Fibroblast of lung (primary cell): ENCODE data around the gene FAM25C.
"Not testable (repeated sequence)": the region's sequence is repeated elsewhere in the genome, so short reads cannot be mapped to it uniquely, and the experiment has no call there.

ENCODE experiments used
- CTCF ChIP-seq, 2 donors: IDR thresholded peaks in 1 of 2; conservative IDR thresholded peaks in 1 of 2; 1 replicate in 1 of 2; 2 replicates in 1 of 2; pipeline ENCODE4 v1.5.1; 2011 to 2012; ENCODE audit warnings: low read length in 2 of 2, control low read depth in 1 of 2, inconsistent platforms in 1 of 2, low read depth in 1 of 2, mild to moderate bottlenecking in 1 of 2
- EZH2 ChIP-seq: IDR thresholded peaks from 2 replicates; pipeline ENCODE4 v1.5.1; 2012; ENCODE audit warnings: low read length, control low read depth, mild to moderate bottlenecking; ENCODE audit errors: missing control alignments

- not testable (repeated sequence) for TF ChIP-seq EZH2; CTCF (conservative IDR thresholded peaks at IDR 0.05 in 1 of 2, IDR thresholded peaks at IDR 0.05 in 1 of 2; ENCODE audit: low read depth in 1 of 2, low read length in 2 of 2)
These were observed 5.5 kb downstream of the FAM25C start for GRCh38 chr10:47994045-47994444.
